Keratinocyte (primary cell): ENCODE results near the gene TMEM53.

Experiments
- CTCF ChIP-seq, 3 experiments: IDR thresholded peaks in 1 of 3; conservative IDR thresholded peaks in 1 of 3; optimal IDR thresholded peaks in 1 of 3; 2 replicates in 2 of 3; 3 replicates in 1 of 3; pipeline versions ENCODE3 to v1.5.1; 2011; ENCODE audit warnings: low read length in 3 of 3, mild to moderate bottlenecking in 3 of 3, moderate library complexity in 2 of 3, control low read depth in 1 of 3, inconsistent platforms in 1 of 3; ENCODE audit not compliant: insufficient read depth in 2 of 3; ENCODE audit errors: extremely low read depth in 1 of 3
- EZH2 ChIP-seq: IDR thresholded peaks from one replicate; pipeline ENCODE4 v1.6.1; 2012; ENCODE audit warnings: inconsistent platforms, mild to moderate bottlenecking, low read length, moderate library complexity

- TF ChIP-seq CTCF (optimal IDR thresholded peaks at IDR 0.05 in 1 of 3, IDR thresholded peaks at IDR 0.05 in 1 of 3, conservative IDR thresholded peaks at IDR 0.05 in 1 of 3; ENCODE audit: extremely low read depth in 1 of 3, insufficient read depth in 2 of 3, low read length in 3 of 3) (no peak), EZH2 (no peak)
Measured at GRCh38 chr1:44679468-44679867, 5.2 kb upstream of the TMEM53 start.
